Keratinocyte (primary cell): ENCODE measurements around the gene AXIN2. TPM values are rescaled to one million over a fixed set of nuclear protein-coding genes. Genes with fewer than 3 reads are reported as not detected.

Experiments
- DNase-seq: peaks from one replicate; pipeline ENCODE4 v3.0.0-alpha.2; 2011; ENCODE audit warnings: low read depth, missing footprints, low spot score
- FAIRE-seq: peaks from 2 replicates; lab custom pipeline; 2011; peaks lifted over from hg19 to GRCh38; lab: Jason Lieb, UNC
- H2AFZ ChIP-seq: 2 replicates; pipeline ENCODE4 v1.6.0; 2012; ENCODE audit warnings: low read length, control low read depth, inconsistent platforms; ENCODE audit not compliant: control insufficient read depth
- H3K27ac ChIP-seq: 2 replicates; pipeline ENCODE4 v1.5.1; 2011; ENCODE audit warnings: low read length; ENCODE audit not compliant: control insufficient read depth, insufficient read depth
- H3K27me3 ChIP-seq: 3 replicates; pipeline ENCODE4 v1.6.0; 2011; ENCODE audit warnings: low read length; ENCODE audit not compliant: control insufficient read depth, insufficient read depth; ENCODE audit errors: extremely low read depth
- H3K36me3 ChIP-seq, 2 experiments: 2 replicates in 1 of 2; 3 replicates in 1 of 2; pipeline ENCODE4 v1.5.1; 2011; ENCODE audit warnings: low read length in 2 of 2, mild to moderate bottlenecking in 1 of 2; ENCODE audit not compliant: control insufficient read depth in 2 of 2, insufficient read depth in 2 of 2; ENCODE audit errors: extremely low read depth in 1 of 2
- H3K4me1 ChIP-seq: 3 replicates; pipeline ENCODE4 v1.5.1; 2011; ENCODE audit warnings: low read length; ENCODE audit not compliant: control insufficient read depth, insufficient read depth; ENCODE audit errors: extremely low read depth
- H3K4me2 ChIP-seq: 3 replicates; pipeline ENCODE4 v1.6.0; 2011; ENCODE audit warnings: low read depth, low read length; ENCODE audit not compliant: control insufficient read depth, insufficient read depth; ENCODE audit errors: extremely low read depth
- H3K4me3 ChIP-seq, 3 experiments: fragments of 200-600 bp in 1 of 3; sonication (generic) in 1 of 3; 2 replicates in 2 of 3; 3 replicates in 1 of 3; pipeline ENCODE4 v1.5.1; 2011 to 2016; ENCODE audit warnings: low read length in 3 of 3, mild to moderate bottlenecking in 3 of 3, control low read depth in 2 of 3, inconsistent platforms in 1 of 3, low read depth in 1 of 3, mixed read lengths in 1 of 3, mixed run types in 1 of 3, moderate library complexity in 1 of 3; ENCODE audit not compliant: control insufficient read depth in 2 of 3, insufficient read depth in 2 of 3; ENCODE audit errors: extremely low read depth in 1 of 3
- H3K79me2 ChIP-seq: 2 replicates; pipeline ENCODE4 v1.6.0; 2012; ENCODE audit warnings: low read length; ENCODE audit not compliant: control insufficient read depth, insufficient read depth
- H3K9ac ChIP-seq: 3 replicates; pipeline ENCODE4 v1.6.0; 2011; ENCODE audit warnings: low read length; ENCODE audit not compliant: control insufficient read depth, insufficient read depth; ENCODE audit errors: extremely low read depth
- H3K9me1 ChIP-seq: 3 replicates; pipeline ENCODE4 v1.6.0; 2011; ENCODE audit warnings: low read length; ENCODE audit not compliant: control insufficient read depth, insufficient read depth; ENCODE audit errors: extremely low read depth
- H3K9me3 ChIP-seq: 2 replicates; pipeline ENCODE4 v1.5.1; 2012; ENCODE audit warnings: low read depth, low read length; ENCODE audit not compliant: control insufficient read depth
- H4K20me1 ChIP-seq: 3 replicates; pipeline ENCODE4 v1.6.0; 2011; ENCODE audit warnings: low read length; ENCODE audit not compliant: control insufficient read depth, insufficient read depth; ENCODE audit errors: extremely low read depth
- CTCF ChIP-seq, 3 experiments: IDR thresholded peaks in 1 of 3; conservative IDR thresholded peaks in 1 of 3; optimal IDR thresholded peaks in 1 of 3; 2 replicates in 2 of 3; 3 replicates in 1 of 3; pipeline versions ENCODE3 to v1.5.1; 2011; ENCODE audit warnings: low read length in 3 of 3, mild to moderate bottlenecking in 3 of 3, moderate library complexity in 2 of 3, control low read depth in 1 of 3, inconsistent platforms in 1 of 3; ENCODE audit not compliant: insufficient read depth in 2 of 3; ENCODE audit errors: extremely low read depth in 1 of 3
- EZH2 ChIP-seq: IDR thresholded peaks from one replicate; pipeline ENCODE4 v1.6.1; 2012; ENCODE audit warnings: inconsistent platforms, mild to moderate bottlenecking, low read length, moderate library complexity
- dilution Hi-C: fragments of 300-500 bp; cut with MboI; formaldehyde crosslinking; loops from one replicate; pipeline ENCODE4 v1.7.0; 2020; ENCODE audit warnings: low sequenced_read_pairs; ENCODE audit not compliant: extremely low pct_ligation_motif_present
- polyA plus RNA-seq, 5 experiments: library from polyadenylated mRNA; depleted of rRNA in 3 of 5; stranded (reverse) in 3 of 5; stranded (forward) in 1 of 5; unstranded in 1 of 5; fragments of >200 nt; gene quantifications; 1 replicate in 1 of 5; 2 replicates in 3 of 5; 3 replicates in 1 of 5; pipeline versions ENCODE4 v1.2.1 to v1.2.3, GENCODE V29; 2011 to 2012; ENCODE audit warnings: missing spikeins in 2 of 5, low read depth in 1 of 5, low replicate concordance in 1 of 5

The AXIN2 gene
- polyA plus RNA-seq, 1 donor (not counting 4 experiments of a cell fraction or from before 2014, with no cell fraction given): 0.14 TPM

GRCh38 chr17:65609286-65609685 lies 47.8 kb upstream of the AXIN2 start:
- no peak overlapping the region for H3K4me3 ChIP-seq
- H3K27me3 ChIP-seq: no peaks in the 10 kb centered on the region
- H3K9me1 ChIP-seq: no peaks in the 10 kb centered on the region
- no peak for FAIRE-seq
- H3K9ac ChIP-seq: no peak overlapping the region
- H3K4me2 ChIP-seq: no peak overlapping the region
- no peaks in the 10 kb centered on the region for H4K20me1 ChIP-seq
- no peaks in the 10 kb centered on the region for H3K4me1 ChIP-seq
- H3K79me2 ChIP-seq: no peaks in the 10 kb centered on the region
- H3K36me3 ChIP-seq: no peaks in the 10 kb centered on the region
- no peak overlapping the region for H3K27ac ChIP-seq
- TF ChIP-seq CTCF (optimal IDR thresholded peaks at IDR 0.05 in 1 of 3, IDR thresholded peaks at IDR 0.05 in 1 of 3, conservative IDR thresholded peaks at IDR 0.05 in 1 of 3; ENCODE audit: extremely low read depth in 1 of 3, insufficient read depth in 2 of 3, low read length in 3 of 3) (no peak), EZH2 (no peak)
- H2AFZ ChIP-seq: no peak overlapping the region
- H3K9me3 ChIP-seq: no peaks in the 10 kb centered on the region
- no peak for DNase-seq
- dilution Hi-C loops: no loop called here

GRCh38 chr17:65604070-65604469 lies 42.6 kb upstream of the AXIN2 start:
- dilution Hi-C loops: no loop called here
- FAIRE-seq (no peak), DNase-seq (no peak)
- H3K27ac ChIP-seq: no peak overlapping the region
- no peaks in the 10 kb centered on the region for H3K9me1 ChIP-seq
- H3K4me2 ChIP-seq: no peak overlapping the region
- TF ChIP-seq EZH2 (no peak), CTCF (optimal IDR thresholded peaks at IDR 0.05 in 1 of 3, IDR thresholded peaks at IDR 0.05 in 1 of 3, conservative IDR thresholded peaks at IDR 0.05 in 1 of 3; ENCODE audit: extremely low read depth in 1 of 3, insufficient read depth in 2 of 3, low read length in 3 of 3) (no peak)
- no peaks in the 10 kb centered on the region for H3K36me3 ChIP-seq
- no peaks in the 10 kb centered on the region for H3K27me3 ChIP-seq
- no peak overlapping the region for H3K9ac ChIP-seq
- H3K9me3 ChIP-seq: no peaks in the 10 kb centered on the region
- no peak overlapping the region for H2AFZ ChIP-seq
- no peaks in the 10 kb centered on the region for H4K20me1 ChIP-seq
- H3K4me3 ChIP-seq: no peak overlapping the region
- no peaks in the 10 kb centered on the region for H3K79me2 ChIP-seq
- H3K4me1 ChIP-seq: no peaks in the 10 kb centered on the region
